Measurements from ENCODE around the gene GRIN2A.

The GRIN2A gene

GRCh38 chr16:10220942-10221341 is 38.7 kb upstream of the GRIN2A start:
- no peak for ATAC-seq
- no peak for TF ChIP-seq SNAI2 (CRISPR knock-in tag; IDR thresholded peaks at IDR 0.05)
- TF ChIP-seq PPARA (CRISPR knock-in tag; IDR thresholded peaks at IDR 0.05; ENCODE audit: borderline replicate concordance): no peak
- no peak for TF ChIP-seq POU6F1 (CRISPR knock-in tag; IDR thresholded peaks at IDR 0.05; ENCODE audit: borderline replicate concordance, low read depth)
- no peak for TF ChIP-seq ESRRG (CRISPR knock-in tag; IDR thresholded peaks at IDR 0.05)
- TF ChIP-seq TSHZ2 (CRISPR knock-in tag; IDR thresholded peaks at IDR 0.05): no peak
- TF ChIP-seq TOX (CRISPR knock-in tag; IDR thresholded peaks at IDR 0.05; ENCODE audit: borderline replicate concordance): no peak

- TF ChIP-seq TOX (CRISPR knock-in tag; IDR thresholded peaks at IDR 0.05; ENCODE audit: borderline replicate concordance) (no peak), ZNF70 (CRISPR knock-in tag; IDR thresholded peaks at IDR 0.05) (no peak), TCF4 (CRISPR knock-in tag; IDR thresholded peaks at IDR 0.05; ENCODE audit: borderline replicate concordance) (no peak), ZC3H10 (CRISPR knock-in tag; IDR thresholded peaks at IDR 0.05) (no peak), CREB5 (CRISPR knock-in tag; IDR thresholded peaks at IDR 0.05; ENCODE audit: low read depth) (no peak), PPARA (CRISPR knock-in tag; IDR thresholded peaks at IDR 0.05; ENCODE audit: borderline replicate concordance) (no peak), PATZ1 (CRISPR knock-in tag; IDR thresholded peaks at IDR 0.05; ENCODE audit: borderline replicate concordance) (no peak), TSHZ2 (CRISPR knock-in tag; IDR thresholded peaks at IDR 0.05) (no peak), ZFP3 (CRISPR knock-in tag; IDR thresholded peaks at IDR 0.05) (no peak), SNAI2 (CRISPR knock-in tag; IDR thresholded peaks at IDR 0.05) (no peak)
- TF ChIP-seq, protein P1, sequence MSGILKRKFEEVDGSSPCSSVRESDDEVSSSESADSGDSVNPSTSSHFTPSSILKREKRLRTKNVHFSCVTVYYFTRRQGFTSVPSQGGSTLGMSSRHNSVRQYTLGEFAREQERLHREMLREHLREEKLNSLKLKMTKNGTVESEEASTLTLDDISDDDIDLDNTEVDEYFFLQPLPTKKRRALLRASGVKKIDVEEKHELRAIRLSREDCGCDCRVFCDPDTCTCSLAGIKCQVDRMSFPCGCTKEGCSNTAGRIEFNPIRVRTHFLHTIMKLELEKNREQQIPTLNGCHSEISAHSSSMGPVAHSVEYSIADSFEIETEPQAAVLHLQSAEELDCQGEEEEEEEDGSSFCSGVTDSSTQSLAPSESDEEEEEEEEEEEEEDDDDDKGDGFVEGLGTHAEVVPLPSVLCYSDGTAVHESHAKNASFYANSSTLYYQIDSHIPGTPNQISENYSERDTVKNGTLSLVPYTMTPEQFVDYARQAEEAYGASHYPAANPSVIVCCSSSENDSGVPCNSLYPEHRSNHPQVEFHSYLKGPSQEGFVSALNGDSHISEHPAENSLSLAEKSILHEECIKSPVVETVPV (CRISPR knock-in tag; IDR thresholded peaks at IDR 0.05): no peak
- no peak for ATAC-seq
Measured at GRCh38 chr16:10219742-10220141, 37.5 kb upstream of the GRIN2A start.

DNA sequence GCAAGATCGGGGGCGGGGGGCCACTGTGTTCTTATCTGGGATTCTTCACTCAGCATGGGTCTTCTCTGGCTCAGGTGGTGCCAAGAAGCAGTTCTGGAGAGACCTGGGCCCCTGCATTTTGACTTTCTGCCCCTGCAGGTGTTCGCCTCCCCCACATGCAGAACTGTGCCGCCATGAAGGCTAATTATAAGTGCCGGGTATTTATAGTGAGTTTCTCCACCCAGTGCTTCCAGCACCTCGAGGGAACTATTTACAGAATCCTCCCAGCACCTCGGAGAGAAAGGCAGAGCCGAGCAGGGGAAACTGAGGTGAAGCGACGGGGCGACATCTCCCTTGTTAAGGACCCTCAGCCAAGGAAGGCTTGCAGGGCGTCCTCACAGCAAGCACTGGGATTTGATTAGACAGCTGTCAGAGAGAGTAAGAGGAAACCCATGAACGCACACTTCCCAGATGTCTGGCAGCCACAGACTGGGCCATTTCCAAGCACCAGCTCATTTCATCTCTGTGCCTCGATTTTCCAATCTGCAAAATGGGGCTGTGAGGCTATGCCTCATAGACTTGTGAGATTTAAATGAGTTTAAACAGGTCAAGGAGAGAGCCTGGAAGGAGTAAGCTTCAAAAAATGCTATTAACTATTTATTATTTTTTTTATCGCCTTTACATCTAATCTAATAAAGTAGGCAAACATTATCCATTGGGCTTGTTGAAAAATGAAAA is 36.4 kb upstream of the GRIN2A start:
- TF ChIP-seq SNAI2 (CRISPR knock-in tag; IDR thresholded peaks at IDR 0.05) (no peak), TSHZ2 (CRISPR knock-in tag; IDR thresholded peaks at IDR 0.05) (no peak)

More for the DNA sequence above, 36.4 kb upstream of the GRIN2A start:
- ATAC-seq: no peak

All from SK-N-SH treated with all-trans-retinoic acid at 6 μM for 48 hours (cell line).